Frontal cortex (tissue), 4 donors: ENCODE results near the gene KMT2B. TPM values are rescaled to one million over a fixed set of nuclear protein-coding genes. Genes with fewer than 3 reads are reported as not detected.
"Not testable (repeated sequence)": the region's sequence is repeated elsewhere in the genome, so short reads cannot be mapped to it uniquely, and the experiment has no call there.

Source experiments
- DNase-seq, 2 donors: peaks; one replicate each; pipeline ENCODE4 v3.0.0; 2012; ENCODE audit warnings: low spot score in 2 of 2
- FAIRE-seq: peaks from 2 replicates; lab custom pipeline; 2012; peaks lifted over from hg19 to GRCh38; lab: Jason Lieb, UNC
- total RNA-seq: library from RNA; depleted of rRNA; stranded (reverse); fragments of >200 nt; gene quantifications from one replicate; pipeline ENCODE4 v1.2.3, GENCODE V29; 2014
- donor health status: control.
- donor health status: control.
- donor health status: control.

KMT2B gene
- total RNA-seq, 1 donor from 2014 or later = 3.7 TPM

GRCh38 chr19:35754370-35755130 lies 36.7 kb downstream of the KMT2B start:
- no peak for FAIRE-seq
- no peak for DNase-seq

- DNase-seq = no peak
- FAIRE-seq = no peak
Measured at GRCh38 chr19:35755131-35755549, 37.3 kb downstream of the KMT2B start.

GRCh38 chr19:35755550-35756376 lies 38.0 kb downstream of the KMT2B start:
- FAIRE-seq = no peak
- peak in 1 of 2 donors; percentile 30 for DNase-seq

GRCh38 chr19:35756377-35757230 lies 38.8 kb downstream of the KMT2B start, which contains the start of gene HSPB6:
Gene HSPB6, minus strand, starts transcription at chr19:35757029. Its CDS starts 21 bp downstream, at chr19:35757008.
- DNase-seq (peak in 1 of 2 donors; percentile 24), FAIRE-seq (no peak)

GRCh38 chr19:35757231-35757748 lies 39.5 kb downstream of the KMT2B start:
- DNase-seq = peak in 1 of 2 donors; percentile 29
- no peak for FAIRE-seq

- peak; percentile 98 for FAIRE-seq
- DNase-seq = peak; percentile 93 to 96
Measured at GRCh38 chr19:35757749-35758608, 40.2 kb downstream of the KMT2B start, which contains the start of gene PROSER3. Gene PROSER3, plus strand, starts transcription at chr19:35758176. Its CDS starts 40 bp downstream, at chr19:35758216.

GRCh38 chr19:35759697-35760096 lies 41.9 kb downstream of the KMT2B start:
- no peak for DNase-seq
- no peak for FAIRE-seq

- FAIRE-seq = no peak
- DNase-seq = no peak
Measured at GRCh38 chr19:35760711-35761349, 43.0 kb downstream of the KMT2B start.

GRCh38 chr19:35764432-35765315 lies 46.9 kb downstream of the KMT2B start:
- FAIRE-seq (no peak), DNase-seq (no peak)

- FAIRE-seq = no peak
Measured at GRCh38 chr19:35766571-35767104, 48.8 kb downstream of the KMT2B start.

GRCh38 chr19:35767288-35768081 lies 49.7 kb downstream of the KMT2B start:
- FAIRE-seq = no peak
- peak in 1 of 2 donors; percentile 17 for DNase-seq

More at GRCh38 chr19:35766571-35767104, 48.8 kb downstream of the KMT2B start:
- DNase-seq = no peak

- DNase-seq = peak in 1 of 2 donors; percentile 8
- FAIRE-seq = no peak
Measured at GRCh38 chr19:35768082-35768421, 50.2 kb downstream of the KMT2B start.

GRCh38 chr19:35772362-35772761 lies 54.6 kb downstream of the KMT2B start:
- FAIRE-seq, DNase-seq: not testable (repeated sequence)

- FAIRE-seq = no peak
- DNase-seq = no peak
Measured at GRCh38 chr19:35773020-35773806, 55.4 kb downstream of the KMT2B start.

GRCh38 chr19:35774274-35775045 lies 56.7 kb downstream of the KMT2B start:
- DNase-seq (peak in 1 of 2 donors; percentile 22), FAIRE-seq (no peak)
